ENCODE data around the gene AMD1.
"Not testable (repeated sequence)": the region's sequence is repeated elsewhere in the genome, so short reads cannot be mapped to it uniquely, and the experiment has no call there.

Gene AMD1

DNA sequence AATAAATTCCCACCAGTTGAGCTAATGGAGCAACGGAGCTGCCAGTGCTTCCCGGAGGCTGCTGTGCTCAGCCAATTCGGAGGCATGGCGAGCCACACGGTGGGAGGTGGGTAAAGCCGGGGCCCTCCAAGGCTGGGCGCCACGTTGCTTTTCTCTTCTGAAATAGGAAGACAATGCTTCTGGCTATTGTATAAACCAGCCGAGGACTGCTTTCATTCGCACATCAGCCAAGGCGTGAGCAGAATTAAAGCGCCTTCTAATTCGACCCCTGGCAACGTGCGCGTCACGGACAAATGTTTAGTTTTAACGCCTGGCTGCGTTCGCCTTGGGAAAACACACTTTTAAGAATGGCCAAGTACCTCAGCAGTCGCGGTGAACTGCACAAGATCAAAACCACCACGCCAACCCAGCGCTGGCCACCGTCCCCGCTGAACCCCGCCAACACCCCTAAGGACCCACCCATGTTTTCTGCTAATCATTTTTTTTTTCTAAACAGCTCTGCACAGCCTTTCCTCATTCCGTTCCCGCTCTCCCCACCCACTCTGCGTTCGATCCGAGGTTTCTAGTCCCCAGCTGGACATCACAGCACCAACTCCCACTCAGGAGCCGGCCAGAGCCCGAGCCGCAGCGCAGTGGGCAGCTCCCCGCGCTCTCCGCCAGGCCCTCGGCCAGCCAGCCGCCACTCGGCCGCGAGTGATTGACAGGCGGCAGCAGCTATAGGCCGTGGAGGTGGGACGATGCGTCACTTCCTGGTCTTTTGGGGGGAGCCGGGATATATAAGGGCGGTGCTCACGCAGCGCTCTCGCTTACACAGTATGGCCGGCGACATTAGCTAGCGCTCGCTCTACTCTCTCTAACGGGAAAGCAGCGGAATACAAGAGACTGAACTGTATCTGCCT is at the start of gene AMD1:
TSS of gene AMD1 (plus strand) at position 805 of the 899 bp plus-strand sequence. CDS start 321 bp downstream, outside the sequence.
- peak; percentile 98 for DNase-seq (ENCODE audit: low spot score)

DNA sequence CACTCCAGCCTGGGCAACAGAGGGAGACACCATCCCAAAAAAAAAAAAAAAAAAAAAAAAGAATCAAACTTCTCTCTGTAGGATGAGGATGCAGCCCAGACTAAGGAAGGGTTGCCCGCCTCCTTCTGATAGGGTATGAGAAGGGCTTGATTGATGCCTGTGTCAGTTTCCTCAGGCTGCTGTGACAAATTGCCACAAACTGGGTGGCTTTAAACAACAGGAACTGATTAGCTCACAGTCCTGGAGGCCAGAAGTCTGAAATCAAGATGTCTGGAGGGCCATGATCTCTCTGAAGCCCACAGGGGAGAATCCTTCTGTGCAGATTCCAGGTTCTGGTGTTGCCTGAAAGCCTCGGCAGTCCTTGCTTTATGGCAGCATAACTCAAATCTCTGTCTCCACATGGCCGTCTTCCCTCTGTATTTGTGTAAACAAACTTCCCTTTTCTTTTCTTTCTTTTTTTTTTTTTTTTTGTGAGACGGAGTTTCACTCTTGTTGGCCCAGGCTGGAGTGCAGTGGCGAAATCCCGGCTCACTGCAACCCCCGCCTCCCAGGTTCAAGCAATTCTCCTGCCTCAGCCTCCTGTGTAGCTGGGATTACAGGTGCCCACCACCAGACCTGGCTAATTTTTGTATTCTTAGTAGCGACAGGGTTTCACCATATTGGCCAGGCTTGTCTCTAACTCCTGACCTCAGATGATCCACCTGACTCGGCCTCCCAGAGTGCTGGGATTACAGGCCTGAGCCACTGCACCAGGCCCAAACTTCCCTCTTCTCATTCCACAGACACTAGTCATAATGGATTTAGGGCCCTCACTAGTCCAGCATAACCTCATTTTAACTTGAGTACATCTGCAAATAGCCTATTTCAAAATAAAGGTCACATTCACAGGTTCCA is 48.1 kb upstream of the AMD1 start:
- no peak for DNase-seq (ENCODE audit: low spot score)

DNA sequence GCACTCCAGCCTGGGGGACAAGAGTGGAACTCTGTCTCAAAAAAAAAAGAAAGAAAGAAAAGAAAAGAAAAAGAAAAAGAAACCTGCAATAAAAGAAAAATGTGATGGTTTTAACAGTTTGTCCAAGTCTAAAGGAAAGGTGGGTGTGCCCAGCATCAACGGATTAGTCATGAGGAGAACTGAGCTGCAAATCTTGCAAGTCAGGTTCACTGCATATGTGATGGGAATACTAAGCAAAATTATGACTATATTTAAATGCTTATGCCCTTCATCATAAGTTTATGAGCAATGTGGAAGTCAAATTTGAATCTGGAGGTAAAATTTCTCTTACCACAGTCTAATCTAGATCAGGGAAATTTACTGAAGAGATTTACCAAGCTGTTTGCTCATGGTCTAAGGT is 46.2 kb upstream of the AMD1 start:
- no peak for DNase-seq (ENCODE audit: low spot score)

DNA sequence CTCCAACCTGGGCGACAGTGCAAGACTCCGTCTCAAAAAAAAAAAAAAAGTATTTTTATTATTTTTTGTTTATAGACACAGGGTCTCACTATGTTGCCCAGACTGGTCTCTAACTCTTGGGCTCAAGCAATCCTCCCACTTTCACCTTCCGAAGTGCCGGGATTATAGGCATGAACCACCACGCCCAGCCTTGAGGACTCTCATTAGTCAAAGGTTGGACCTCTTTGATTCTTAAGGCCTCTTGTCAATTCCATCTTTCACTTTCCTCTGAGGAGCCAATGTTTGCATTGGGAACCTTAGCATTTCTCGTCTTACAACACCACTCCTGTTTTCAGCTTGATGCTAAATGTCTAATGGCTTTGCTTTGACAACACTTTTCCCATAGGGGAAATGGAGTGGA is 43.2 kb upstream of the AMD1 start:
- no peak for DNase-seq (ENCODE audit: low spot score)

DNA sequence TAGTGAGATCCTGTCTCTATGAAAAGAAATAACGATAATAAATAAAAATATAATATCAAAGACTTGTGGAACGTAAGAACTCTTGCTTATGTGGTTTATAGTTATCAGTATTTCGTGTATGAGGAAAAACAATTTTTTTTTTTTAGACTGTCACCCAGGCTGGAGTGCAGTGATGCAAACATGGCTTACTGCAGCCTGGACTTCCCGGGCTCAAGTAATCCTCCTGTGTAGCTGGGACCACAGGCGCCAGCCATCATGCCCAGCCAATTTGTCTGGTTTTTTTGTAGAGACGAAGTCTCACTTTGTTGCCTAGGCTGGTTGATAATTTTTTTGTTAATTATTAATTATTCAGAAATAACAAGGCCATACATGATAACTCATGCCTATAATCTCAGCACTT is 40.8 kb upstream of the AMD1 start:
- DNase-seq (ENCODE audit: low spot score): no peak

DNA sequence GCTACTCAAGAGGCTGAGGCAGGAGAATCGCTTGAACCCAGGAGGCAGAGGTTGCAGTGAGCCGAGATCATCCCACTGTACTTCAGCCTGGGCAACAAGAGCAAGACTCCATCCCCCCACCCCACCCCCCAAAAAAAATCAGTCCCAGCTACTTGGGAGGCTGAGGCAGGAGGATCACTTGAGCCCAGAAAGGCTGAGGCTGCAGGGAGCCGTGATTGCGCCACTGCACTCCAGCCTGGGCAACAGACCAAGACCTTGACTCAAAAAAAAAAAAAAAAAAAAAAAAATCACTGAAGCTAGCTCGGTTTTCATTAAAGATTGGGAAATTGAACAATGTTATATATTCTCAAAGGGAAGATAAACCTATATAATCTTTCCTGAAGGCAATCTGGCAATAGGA is 38.8 kb upstream of the AMD1 start:
- not testable (repeated sequence) for DNase-seq (ENCODE audit: low spot score)

DNA sequence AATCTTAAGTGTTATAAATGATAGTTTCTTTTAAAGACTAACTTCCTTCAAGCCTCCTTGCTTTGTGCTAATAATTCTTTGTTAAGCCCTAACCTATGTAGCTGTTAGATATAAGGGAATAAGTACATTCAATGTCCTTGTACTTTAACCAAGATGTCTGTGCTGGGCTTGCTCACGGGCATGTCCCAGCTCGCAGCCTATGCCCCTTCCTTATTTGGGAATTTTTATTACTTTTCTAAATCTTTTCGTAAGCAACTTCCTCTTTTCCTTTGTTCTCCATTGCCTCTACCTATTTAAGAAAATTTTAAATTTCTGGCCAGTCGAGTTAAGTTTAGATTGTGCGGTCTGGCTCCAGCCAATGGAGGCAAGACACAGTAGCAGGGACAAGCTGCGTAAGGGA is 33.3 kb upstream of the AMD1 start:
- no peak for DNase-seq (ENCODE audit: low spot score)

DNA sequence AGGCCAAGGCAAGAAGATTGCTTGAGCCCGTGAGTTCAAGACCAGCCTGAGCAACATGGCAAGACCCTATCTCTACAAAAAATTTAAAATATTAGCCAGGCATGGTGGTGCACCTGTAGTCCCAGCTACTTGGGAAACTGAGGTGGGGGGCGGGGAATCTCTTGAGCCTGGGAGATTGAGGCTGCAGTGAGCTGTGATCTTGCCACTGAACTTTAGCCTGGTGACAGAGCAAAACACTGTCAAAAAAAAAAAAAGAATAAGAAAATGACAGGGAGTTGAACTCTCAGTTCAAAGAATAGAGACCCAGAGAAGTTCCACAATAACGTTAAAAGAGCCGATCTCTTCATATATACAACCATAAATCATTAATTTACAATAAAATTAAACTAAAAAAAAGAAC is 24.8 kb upstream of the AMD1 start:
- no peak for DNase-seq (ENCODE audit: low spot score)

DNA sequence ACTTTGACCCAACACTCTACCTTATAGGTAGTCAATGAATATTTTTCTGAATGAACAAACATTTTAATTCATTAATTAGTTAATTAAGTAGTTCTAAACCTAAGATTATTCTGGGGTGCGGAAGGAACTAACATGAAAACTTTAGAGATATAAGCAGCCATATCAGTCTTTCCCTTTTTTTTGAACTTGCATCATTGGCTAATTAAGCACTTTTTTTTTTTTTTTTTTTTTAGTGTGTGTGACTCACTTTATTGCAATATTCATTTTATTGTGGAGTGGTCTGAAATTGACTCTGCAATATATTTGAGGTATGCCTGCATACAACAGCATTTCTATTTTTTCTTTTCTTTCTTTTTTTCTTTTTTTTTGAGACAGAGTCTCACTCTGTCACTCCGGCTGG is 21.8 kb upstream of the AMD1 start:
- no peak for DNase-seq (ENCODE audit: low spot score)

DNA sequence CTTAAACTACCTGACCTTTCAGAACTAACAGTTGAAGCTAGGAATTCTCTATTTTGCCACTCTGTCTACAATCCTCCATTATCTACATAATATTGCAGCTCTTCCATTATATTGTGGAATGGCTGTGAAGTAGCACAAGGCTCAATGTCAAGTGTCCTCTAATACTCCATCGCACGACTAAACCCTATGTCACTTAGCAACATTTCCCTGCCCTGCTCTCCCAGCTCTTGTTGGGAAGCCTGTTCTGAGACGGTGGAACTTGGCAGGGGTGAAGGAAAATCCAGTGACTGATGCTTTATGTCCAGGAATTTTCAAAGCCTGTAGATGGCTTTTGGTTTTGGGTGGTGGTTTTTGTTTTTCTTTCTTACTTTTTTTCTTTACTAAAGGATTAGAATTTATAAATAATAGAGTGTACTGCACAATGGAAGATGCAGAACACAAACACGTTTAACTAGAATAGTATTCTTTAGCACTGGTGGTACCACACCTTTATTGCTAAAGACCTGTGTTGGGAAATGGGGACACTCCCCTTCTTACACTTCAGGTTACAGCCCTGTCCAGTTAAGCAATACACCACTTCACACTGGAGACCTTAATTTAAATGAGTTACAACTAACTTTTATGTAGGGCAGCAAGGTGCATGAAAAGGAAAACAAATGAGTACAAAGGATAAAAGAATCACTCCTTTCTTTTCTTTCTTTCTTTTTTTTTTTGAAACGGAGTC is 20.7 kb upstream of the AMD1 start:
- no peak for DNase-seq (ENCODE audit: low spot score)

DNA sequence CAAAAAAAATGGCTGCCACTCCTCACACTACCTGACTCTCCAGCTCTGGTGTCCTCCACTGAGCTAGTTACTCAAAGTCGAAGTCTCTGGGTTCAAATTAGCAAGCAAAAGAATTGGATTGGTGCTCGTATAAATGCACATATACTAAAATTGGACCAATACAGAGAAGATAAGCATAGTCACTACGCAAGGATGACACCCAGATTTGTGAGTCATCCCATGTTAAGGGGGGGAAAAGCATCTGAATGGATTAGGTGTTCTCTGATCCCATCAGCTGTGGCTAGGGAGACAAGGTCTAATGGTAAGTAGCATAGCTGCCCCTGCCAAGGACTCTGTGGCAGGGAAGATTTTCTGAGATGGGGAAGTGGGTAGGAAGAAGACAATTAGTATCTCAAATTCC is 18.3 kb upstream of the AMD1 start:
- DNase-seq (ENCODE audit: low spot score): no peak

DNA sequence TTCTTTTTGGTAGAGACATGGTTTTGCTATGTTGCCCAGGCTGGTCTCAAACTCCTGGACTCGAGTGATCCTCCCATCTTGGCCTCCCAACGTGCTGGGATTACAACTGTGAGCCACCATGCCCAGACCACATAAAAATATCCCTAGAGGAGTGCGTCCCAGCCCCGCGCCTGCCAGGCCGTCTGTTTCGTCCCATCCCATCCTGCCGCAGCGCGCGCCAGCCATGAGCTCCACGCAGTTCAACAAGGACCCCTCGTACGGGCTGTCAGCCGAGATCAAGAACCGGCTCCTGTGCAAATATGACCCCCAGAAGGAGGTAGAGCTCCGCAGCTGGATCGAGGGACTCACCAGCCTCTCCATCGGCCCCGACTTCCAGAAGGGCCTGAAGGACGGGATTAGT is 16.6 kb upstream of the AMD1 start:
- no peak for DNase-seq (ENCODE audit: low spot score)

DNA sequence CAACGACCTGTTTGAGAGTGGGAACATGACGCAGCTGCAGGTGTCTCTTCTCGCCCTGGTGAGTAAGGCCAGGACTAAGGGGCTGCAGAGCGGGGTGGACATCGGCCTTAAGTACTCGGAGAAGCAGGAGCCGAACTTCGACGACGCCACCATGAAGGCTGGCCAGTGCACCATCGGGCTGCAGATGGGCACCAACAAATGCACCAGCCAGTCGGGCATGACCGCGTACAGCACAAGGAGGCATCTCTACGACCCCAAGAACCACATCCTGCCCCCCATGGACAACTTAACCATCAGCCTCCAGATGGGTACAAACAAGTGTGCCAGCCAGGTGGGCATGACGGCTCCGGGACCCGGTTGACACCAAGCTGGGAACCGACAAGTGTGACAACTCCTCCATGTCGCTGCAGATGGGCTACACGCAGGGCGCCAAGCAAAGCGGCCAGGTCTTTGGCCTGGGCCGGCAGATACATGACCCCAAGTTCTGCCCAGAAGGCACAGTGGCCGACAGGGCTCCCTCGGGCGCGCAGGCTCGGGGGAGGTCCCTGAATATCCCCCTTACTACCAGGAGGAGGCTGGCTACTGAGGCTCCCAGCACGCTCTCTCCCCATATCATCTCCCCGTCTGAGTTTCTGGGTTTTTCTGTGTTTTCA is 15.9 kb upstream of the AMD1 start:
- no peak for DNase-seq (ENCODE audit: low spot score)

DNA sequence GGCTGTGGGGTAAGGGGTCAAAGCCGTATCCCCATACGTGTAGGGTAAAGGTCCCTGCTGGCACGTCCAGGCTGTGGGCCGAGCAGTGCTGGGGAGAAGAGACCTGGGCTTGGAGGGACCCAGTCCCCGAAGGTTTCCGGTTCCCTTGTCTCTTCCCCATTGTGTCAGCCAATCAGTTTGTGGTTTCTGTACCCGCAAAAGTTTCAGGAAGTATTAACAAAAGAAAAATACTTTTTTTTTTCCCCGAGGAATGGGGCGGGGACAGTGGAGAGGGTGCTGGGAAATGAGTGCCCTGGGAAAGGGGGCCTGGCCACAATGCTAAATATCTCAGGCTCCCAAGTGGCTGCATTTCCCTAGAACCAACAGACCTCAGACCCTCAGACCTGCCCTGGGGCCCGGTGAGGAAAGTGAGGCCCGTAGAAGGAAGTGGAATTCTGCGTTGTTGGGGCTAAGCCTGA is 15.2 kb upstream of the AMD1 start:
- DNase-seq (ENCODE audit: low spot score): no peak

DNA sequence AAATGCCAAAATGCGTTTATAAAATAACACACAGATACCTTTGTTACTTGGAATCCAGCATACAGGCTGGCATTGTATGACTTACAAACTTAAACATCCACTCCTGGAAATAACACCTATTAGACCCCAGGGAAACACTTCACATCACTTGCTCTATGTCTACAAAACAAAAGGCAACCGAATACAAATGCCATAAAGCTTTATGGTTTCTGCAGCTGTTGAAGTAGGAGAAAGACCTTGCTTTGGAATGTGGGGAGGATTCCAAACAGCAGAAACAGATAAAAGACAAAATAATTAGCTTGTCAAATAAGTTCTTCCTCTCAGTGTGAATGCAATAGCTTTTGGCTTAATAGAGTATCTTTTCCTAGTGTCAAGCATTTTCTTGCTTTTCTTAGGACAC is 9.8 kb upstream of the AMD1 start:
- DNase-seq (ENCODE audit: low spot score): no peak

DNA sequence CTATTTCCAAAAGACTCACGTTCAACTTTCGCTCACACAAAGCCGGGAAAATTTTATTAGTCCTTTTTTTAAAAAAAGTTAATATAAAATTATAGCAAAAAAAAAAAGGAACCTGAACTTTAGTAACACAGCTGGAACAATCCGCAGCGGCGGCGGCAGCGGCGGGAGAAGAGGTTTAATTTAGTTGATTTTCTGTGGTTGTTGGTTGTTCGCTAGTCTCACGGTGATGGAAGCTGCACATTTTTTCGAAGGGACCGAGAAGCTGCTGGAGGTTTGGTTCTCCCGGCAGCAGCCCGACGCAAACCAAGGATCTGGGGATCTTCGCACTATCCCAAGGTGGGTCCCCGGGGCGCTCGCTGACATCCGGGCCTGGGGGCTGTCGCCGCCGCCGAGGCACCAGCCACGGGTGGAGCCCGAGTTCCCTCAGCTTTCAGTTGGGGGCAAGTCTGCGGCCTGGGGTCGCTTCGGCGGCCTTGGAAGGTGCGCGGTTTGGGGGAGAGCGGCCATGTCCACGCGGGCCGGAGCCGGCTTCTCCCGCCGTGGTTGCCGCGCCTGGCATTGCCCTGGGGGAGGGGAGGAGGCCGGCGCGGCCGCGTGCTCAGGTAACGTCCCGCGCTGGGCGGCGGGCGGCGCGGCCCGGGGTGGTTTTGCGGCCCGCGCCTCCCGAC is 429 bp downstream of the AMD1 start:
- peak; percentile 21 for DNase-seq (ENCODE audit: low spot score)

DNA sequence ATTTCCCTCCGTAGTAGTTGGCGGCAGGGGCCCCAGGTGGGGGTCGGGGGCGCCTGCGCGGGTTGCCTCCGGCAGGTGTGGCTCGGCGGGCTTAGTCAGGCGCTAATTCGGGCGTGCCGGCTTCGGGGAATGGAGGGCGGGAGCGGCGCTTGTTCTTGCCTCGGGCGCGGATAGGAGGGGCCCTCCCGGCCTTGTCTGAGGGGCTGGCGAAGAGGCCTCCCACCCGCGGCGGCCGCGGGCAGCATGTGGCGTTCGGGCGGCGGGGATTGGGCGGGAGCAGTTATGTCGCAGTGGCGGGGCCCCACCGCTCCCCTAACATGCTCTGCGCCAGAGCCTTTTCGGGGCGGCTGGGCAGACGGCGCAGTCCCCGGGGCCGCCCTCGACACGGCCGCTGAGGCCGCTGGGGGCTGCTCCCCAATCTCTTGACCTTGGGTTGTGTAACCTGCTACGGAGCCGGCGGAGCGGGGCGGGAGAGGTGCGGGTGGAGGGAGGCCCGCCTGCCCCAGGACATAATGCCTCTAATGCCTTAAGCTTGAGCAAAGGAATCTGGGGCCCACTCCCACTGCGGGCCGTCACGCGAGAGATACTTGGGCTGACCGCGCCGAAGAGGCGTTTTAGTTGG is 1.1 kb downstream of the AMD1 start:
- DNase-seq (ENCODE audit: low spot score): peak; percentile 31

DNA sequence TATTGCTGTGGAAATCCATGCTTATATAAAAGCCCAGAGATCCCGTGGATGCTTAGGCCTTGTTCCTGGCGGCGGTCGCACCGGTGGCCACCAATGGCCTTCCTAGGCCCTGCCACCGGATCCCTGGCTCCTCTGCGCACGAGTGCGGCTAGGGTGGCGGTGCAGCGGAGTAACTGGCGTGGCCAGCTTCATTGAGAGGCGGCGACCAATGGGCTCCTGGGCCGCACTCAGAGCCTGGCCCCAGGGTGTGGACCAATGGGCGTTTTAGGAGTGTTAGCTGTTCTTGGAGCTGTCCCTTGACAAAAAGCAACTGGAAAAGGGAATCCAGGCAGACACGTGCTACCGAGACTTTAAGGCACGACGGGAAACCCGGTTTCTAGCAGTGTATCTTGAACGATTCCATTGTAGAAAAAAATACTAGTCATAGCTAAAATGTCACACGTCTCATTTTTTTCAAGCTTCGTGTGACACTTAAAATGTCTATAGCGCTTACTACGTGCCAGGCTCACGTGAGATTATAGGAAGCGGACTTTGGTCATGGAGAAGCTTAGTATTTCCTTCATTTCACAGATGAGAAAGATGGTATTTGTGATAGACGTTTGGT is 1.7 kb downstream of the AMD1 start:
- DNase-seq (ENCODE audit: low spot score): peak; percentile 89

DNA sequence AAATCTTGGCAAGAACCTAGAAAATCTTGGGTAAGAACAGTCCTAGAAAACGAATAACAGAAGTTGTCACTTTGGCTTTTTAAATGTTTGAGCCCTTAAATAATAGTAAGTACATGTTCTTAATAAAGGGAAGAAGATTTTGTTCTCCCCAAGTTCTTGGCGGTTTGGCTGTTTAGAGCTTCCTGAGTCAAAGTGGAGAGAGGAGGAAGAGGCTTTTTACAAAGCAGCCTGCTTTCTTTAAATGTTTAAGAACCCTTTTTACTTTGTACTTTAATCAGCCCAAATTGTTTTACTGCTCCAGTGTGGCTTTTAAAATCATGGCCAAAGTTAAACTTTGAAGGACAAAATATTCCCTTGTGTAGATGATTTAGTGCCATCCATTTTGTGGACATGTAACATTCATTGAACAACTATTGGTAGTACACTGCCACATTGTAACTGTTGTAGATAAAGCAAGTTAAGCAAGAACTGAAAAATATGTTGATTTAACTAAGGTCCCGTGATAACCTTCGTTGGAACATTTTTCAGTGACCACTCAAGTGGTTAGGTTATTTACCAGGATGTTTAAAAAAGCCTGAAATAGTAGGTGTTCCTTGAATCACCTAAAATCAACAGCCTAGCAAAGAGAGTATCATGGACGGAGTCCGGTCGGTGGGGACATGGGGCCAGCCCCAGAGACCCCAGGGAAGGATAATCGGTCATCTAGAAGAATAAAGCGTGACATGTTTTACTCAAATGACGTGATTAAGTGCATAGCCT is 2.4 kb downstream of the AMD1 start:
- DNase-seq (ENCODE audit: low spot score): peak; percentile 16

DNA sequence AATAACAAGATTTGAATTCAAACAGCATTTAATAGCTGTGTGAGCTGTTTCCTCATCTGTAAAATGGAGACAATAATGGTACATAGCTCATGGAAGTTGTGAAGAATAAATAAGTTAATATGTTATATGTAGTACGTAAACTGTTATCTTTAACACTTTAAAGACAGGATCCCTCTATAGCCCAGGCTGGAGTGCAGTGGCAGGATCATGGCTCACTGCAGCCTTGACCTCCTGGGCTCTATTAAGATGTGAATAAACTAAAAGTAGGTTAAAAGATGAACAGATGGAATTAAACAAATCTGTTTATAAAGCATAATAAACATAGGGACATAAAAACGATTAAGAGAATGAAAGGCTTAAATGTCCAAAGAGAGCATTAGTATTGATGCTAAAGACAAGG is 3.0 kb downstream of the AMD1 start:
- DNase-seq (ENCODE audit: low spot score): no peak

Data from cerebellar cortex (tissue), 1 donor.